HG03442 (cell line): ENCODE measurements around the gene HINFP.
"Not testable (repeated sequence)": the region's sequence is repeated elsewhere in the genome, so short reads cannot be mapped to it uniquely, and the experiment has no call there.

Experiments
- ATAC-seq: cut with Tn5 transposase; IDR thresholded peaks from one replicate; pipeline ENCODE4 v1.9.1; 2021; ENCODE audit warnings: mild to moderate bottlenecking, moderate library complexity; ENCODE audit not compliant: unreplicated experiment

Gene HINFP

DNA sequence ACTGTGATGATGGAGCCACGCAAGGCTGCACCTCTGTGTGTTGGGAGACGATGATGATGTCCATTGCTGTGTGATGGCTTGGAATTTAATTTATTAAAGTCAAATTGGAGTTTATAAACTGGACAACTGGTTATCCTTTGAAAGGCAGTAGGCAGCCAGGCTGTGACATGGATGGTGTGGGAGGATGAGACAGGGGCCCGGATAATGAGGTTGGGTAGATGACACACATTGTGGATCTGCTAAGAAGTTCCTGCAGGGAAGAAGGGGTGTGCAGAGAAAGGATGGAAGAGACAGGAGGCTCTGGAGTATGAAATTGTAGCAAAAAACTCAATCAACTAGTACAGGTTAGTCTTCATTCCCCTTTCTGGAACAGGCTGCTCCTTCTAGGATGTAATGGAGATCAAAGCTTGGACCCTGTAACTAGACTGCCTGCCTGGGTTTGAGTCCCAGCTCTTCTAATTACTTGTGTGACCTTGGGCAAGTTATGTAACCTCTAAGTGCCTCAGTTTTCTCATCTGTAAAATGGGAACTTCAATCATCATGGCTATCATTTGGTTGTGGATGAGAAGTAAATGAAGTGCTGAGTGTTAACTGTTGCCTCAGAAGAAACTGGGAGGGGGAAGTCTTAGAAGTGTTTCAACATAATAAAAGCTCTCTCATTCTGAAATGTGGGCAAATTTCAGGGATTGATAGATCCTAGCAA lies 4.2 kb upstream of the HINFP start:
- no peak for ATAC-seq

DNA sequence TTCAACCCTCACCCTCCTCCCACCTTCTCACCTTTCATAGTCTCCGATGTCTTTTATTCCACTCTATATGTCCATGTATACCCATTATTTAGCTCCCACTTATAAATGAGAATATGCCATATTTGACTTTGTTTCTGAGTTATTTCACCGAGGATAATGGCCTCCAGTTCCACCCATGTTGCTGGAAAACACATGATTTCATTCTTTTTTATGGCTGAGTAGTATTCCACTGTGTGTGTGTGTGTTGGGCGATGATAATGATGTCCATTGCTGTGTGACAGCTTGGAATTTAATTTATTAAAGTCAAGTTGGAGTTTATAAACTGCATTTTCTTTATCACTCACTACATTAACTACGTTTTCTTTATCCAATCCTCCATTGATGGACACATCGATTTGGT lies 3.2 kb upstream of the HINFP start:
- no peak for ATAC-seq

- no peak for ATAC-seq
Measured at GRCh38 chr11:119118946-119119345, 2.4 kb upstream of the HINFP start.

DNA sequence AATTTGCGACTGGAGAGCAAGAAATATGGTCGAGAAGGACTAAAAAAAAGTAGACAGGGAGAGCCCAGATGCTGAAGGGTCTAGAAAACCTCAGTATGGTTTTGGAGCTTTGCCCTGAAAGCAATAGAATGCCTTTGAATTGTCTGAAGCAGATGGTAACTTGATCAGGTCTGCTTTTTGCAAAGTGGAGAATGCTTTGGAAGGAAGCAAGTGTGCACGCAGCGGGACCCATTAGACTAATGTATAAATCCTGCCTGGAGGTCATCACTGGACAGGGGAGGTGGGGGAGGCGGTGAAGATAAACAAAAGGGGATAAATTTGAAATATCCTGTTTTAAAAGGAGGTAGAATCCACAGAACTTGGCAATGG lies 757 bp upstream of the HINFP start:
- no peak for ATAC-seq

DNA sequence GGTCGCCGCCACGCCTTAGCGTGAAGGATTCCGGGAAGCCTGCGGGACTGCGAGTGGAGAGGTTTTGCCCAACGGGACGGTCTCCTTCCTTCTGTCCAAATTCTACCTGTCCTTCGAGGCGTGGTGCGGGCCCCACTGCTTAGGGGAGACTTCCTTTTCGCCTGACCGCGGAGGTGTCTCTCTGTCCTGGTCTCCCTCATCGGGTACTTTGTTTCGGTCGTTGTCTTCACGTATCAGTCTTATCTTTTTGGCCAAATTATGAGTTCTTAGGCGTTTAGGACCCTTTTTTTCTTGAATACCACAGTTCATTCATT lies 388 bp downstream of the HINFP start:
- ATAC-seq: no peak

DNA sequence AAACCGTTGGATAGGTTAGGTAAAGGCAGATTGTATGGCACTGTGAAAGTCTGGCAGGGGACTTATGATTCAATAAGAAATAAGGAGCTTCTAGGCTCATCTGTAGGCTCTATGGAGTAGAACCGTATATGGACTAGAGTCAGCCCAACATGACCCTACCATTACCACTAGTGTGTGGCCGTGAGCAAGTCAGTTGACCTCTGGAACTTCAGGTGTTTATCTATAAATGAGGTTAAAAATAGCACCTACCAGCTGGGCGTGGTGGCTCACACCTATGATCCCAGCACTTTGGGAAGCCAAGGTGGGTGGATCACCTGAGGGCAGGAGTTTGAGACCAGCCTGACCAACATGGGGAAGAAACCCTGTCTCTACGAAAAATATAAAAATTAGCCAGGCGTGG lies 4.4 kb downstream of the HINFP start:
- no peak for ATAC-seq

- no peak for ATAC-seq
Measured at GRCh38 chr11:119126675-119127268, 5.4 kb downstream of the HINFP start.

DNA sequence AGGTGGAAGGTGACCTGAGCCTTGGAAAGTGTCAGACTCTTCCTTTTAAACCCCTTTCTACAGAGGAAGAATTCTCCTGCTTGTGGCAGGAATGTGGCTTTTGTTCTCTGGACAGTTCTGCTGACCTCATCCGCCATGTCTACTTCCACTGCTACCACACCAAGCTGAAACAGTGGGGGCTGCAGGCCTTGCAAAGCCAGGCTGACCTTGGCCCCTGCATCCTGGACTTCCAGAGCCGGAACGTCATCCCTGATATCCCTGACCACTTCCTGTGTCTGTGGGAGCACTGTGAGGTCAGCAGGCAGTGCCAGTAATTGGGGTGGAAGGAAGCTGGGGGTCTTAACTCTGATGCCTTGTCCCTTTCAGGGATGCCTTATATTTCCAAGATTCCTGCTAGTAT lies 9.3 kb downstream of the HINFP start:
- ATAC-seq: no peak

- ATAC-seq: no peak
Measured at GRCh38 chr11:119134389-119134978, 13.1 kb downstream of the HINFP start.

GRCh38 chr11:119139276-119139675 lies 17.9 kb downstream of the HINFP start:
- ATAC-seq: not testable (repeated sequence)

GRCh38 chr11:119144825-119145486 lies 23.6 kb downstream of the HINFP start:
- ATAC-seq: no peak

DNA sequence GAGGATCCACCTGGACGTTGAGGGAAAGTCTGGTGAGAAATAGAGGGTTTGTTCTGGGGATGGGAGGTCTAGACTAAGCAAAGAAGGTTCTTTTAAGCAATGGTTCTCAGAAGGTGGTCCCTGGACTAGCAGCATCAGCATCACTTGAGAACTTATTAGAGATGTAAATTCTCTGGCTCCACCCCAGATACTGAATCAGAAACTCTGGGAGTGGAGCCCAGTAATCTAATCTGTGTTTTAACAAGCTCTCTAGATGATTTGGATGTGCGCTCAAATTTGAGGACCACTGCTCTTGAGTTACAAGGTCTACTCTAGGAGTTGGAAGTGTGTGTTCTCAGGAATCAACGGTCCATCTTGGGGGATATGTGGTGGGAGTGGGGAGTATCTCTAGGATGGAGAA lies 24.2 kb downstream of the HINFP start:
- ATAC-seq: no peak

DNA sequence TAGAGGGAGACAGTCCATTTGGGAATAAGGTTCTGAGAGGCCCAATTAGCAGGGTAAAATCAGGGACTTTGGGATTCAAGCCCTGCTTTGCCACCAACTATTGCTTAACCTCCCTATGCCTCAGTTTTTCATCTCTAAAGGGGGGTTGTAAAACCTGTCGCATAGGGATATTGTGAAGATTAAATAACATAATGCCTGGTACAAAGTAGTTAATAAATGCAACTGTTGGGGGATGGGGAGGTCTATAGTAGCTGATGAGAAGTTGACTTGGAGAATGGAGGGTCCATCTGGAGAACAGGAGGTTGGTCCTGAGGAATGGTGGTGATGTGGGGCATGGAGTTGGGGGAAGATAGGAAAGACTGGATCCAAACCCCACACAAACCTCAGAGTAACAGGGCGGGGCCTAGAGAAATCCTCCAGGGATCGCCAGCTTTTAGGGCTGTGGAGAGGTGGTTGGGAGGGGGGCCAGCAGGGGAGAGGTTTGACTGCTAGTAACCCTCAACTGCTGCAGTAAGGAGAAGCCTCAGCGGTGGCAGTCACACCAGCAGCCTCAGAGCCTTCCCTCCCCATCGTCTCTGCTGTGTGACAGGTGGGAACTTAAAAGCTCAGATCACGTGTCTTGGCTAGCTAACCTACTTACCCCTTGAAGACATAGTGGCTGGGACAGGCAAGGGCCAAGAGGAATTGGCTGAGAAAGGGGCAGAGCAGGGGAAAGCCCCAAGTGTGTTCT lies 26.4 kb downstream of the HINFP start:
- ATAC-seq: no peak

- ATAC-seq: no peak
Measured at GRCh38 chr11:119148720-119149017, 27.3 kb downstream of the HINFP start.

DNA sequence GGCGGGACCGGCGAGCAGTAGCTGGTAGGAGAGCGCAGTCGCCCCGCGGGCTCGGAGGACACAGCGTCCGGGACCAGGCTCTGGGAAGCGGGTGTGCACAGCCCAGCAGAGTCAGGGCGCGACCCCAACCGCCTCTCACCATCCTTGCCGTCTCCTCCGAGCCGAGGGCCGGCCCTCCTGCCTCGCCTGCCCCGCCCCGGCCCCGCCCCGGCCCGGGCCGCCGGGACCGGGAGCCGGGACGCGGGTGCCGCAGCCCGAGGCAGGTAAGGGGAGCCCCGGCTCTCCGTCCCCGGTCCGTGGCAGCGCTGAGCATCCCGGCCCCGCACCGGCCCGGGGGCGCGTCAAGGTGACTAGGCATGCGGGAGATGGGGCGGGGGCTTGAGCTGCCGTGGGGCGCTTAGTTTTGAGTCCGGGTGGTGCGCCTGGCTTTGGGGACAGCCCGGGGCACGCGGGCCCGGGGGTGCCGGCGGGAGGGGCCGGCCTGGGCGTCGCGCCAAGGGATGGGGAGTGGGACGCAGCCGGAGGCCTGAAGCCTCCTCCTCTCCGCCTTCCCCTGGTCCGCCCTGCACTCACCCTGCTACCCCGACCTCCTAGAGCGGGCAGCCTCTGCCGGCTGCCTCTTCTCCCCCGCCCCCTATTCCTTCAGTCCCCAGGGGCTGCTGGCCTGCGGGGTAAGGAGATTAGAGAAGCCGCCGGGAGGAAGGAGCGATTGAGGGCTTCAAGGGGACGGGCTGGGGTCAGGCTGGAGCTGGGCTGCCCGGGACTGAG lies 27.8 kb downstream of the HINFP start, which contains the start of gene ABCG4:
TSS of gene ABCG4 (plus strand) at position 35 of the 768 bp plus-strand sequence. CDS start 914 bp downstream, outside the sequence.
- ATAC-seq: no peak

GRCh38 chr11:119149786-119150275 lies 28.5 kb downstream of the HINFP start:
- no peak for ATAC-seq

GRCh38 chr11:119152043-119152442 lies 30.7 kb downstream of the HINFP start:
- no peak for ATAC-seq

DNA sequence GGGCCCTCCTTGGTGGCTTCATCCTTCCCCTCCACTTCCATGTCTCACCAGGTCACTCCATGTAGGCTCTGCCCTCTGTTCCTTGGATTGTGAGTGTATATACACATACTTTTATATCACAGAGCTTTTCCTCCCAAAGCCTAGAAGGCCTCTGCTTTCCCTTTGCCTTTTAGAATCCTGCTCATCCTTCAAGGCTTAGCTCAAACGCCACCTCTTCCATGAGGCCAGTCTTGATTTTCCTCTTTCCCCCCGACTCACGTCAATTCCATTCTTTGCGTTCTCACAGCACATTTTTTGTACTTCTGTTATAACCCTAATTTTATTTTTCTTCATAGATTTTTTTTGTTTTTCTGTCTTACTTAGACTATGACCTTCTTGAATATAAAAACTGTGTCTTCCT lies 31.2 kb downstream of the HINFP start:
- no peak for ATAC-seq

DNA sequence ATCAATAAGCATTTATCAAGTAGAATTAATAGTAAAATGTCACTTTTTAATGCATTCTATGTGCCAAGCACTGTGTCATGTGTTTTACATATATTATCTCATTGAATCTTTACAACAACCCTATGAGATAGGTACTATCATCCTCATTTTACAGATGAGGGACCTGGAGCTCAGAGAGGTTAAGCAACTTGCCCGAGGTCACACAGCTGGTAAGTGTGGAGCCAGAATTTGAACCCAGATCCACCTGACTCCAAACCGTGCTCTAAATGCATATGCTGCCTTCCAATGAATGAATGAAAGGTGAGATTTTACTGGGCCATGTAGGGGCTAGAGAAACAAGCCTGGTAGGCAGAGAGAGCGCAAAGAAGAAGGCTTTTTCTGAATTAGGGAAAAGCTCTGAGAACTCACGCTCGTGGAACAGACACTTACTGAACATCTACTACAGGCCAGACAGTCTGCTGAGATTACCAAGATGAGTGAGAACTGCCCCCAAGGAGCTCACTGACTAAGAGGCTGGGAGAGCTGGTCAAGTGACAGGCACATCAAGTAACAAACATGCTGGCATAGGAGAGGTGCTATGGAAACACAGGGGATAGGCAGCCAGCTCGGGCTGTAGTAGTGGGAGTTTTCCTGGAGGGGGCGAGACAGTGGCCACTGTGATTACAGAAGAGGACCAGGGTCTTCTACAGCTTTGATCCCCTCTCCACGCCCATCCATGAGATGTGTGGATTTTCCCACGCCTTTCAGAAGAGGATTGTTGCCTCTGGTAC lies 31.9 kb downstream of the HINFP start:
- ATAC-seq: no peak

- no peak for ATAC-seq
Measured at GRCh38 chr11:119154178-119154577, 32.8 kb downstream of the HINFP start.
